HEK293T (cell line): ENCODE data around the gene PDE3B.

Source experiments
- ARNT ChIP-seq: fragments of 450-650 bp; IDR thresholded peaks from 2 replicates; pipeline ENCODE4 v1.6.1; 2017; ENCODE audit warnings: mild to moderate bottlenecking
- BHLHE40 ChIP-seq: fragments of 450-650 bp; IDR thresholded peaks from 2 replicates; pipeline ENCODE4 v1.6.1; 2016; ENCODE audit warnings: mild to moderate bottlenecking, moderate library complexity, borderline replicate concordance
- CTBP1 ChIP-seq: fragments of 450-650 bp; IDR thresholded peaks from 2 replicates; pipeline ENCODE4 v1.6.1; 2016; ENCODE audit warnings: borderline replicate concordance
- ELF4 ChIP-seq: fragments of 450-650 bp; IDR thresholded peaks from 2 replicates; pipeline ENCODE4 v1.6.1; 2017; ENCODE audit warnings: antibody characterized with exemption
- FOXA1 ChIP-seq: fragments of 450-650 bp; IDR thresholded peaks from 2 replicates; pipeline ENCODE4 v1.6.1; 2016; ENCODE audit warnings: mild to moderate bottlenecking
- FOXM1 ChIP-seq: fragments of 450-650 bp; IDR thresholded peaks from 2 replicates; pipeline ENCODE4 v1.6.1; 2017; ENCODE audit warnings: mild to moderate bottlenecking, borderline replicate concordance
- HDGF ChIP-seq: fragments of 450-650 bp; IDR thresholded peaks from 2 replicates; pipeline ENCODE4 v1.6.1; 2017; ENCODE audit warnings: antibody characterized with exemption, borderline replicate concordance
- PKNOX1 ChIP-seq: fragments of 450-650 bp; IDR thresholded peaks from 2 replicates; pipeline ENCODE4 v1.6.1; 2016
- SP1 ChIP-seq: fragments of 450-650 bp; IDR thresholded peaks from 2 replicates; pipeline ENCODE4 v1.6.1; 2017
- SUZ12 ChIP-seq: fragments of 450-650 bp; IDR thresholded peaks from 2 replicates; pipeline ENCODE4 v1.6.1; 2016; ENCODE audit warnings: mild to moderate bottlenecking
- TARDBP ChIP-seq: fragments of 450-650 bp; IDR thresholded peaks from 2 replicates; pipeline ENCODE4 v1.6.1; 2016

- TF ChIP-seq PKNOX1 (no peak), TARDBP (no peak), SP1 (no peak), FOXM1 (no peak), ELF4 (no peak), BHLHE40 (no peak), FOXA1 (no peak), SUZ12 (no peak), ARNT (no peak), CTBP1 (no peak), HDGF (no peak)
These were observed 254.8 kb downstream of the PDE3B start for GRCh38 chr11:14898355-14898754.
